Dermis lymphatic vessel endothelial cell (primary cell): Measurements from ENCODE around the gene PLA2G4F. TPM values are rescaled to one million over a fixed set of nuclear protein-coding genes. Genes with fewer than 3 reads are reported as not detected.

Experiments used
- total RNA-seq: library from RNA; depleted of rRNA; stranded (reverse); fragments of >200 nt; gene quantifications from 2 replicates; pipeline ENCODE4 v1.2.1, GENCODE V29; 2014

PLA2G4F gene
- total RNA-seq: not detected in 2 replicates

GRCh38 chr15:42156243-42156922 lies at the start of gene PLA2G4F:
Gene PLA2G4F (minus strand): TSS chr15:42156636. CDS start chr15:42156549, 87 bp downstream.

GRCh38 chr15:42094512-42094963 lies 61.9 kb downstream of the PLA2G4F start, which contains the start of gene PLA2G4D:
Gene PLA2G4D (minus strand): TSS chr15:42094562. CDS start chr15:42094459, 103 bp downstream.

Other genes with a start within 250 kb of the PLA2G4F start
- 31.1 and 33.7 TPM in 2 replicates for gene EHD4, start 184.1 kb downstream of the PLA2G4F start, total RNA-seq
- gene PLA2G4E, start 135.6 kb downstream of the PLA2G4F start, total RNA-seq: not detected in 2 replicates
- gene PLA2G4D, start 62.1 kb downstream of the PLA2G4F start, total RNA-seq: not detected in 2 replicates
- gene VPS39, start 51.7 kb upstream of the PLA2G4F start, total RNA-seq: 30.8 and 40.0 TPM in 2 replicates
- 14.0 and 14.4 TPM in 2 replicates for gene GANC, start 116.6 kb upstream of the PLA2G4F start, total RNA-seq
- 61.5 and 64.3 TPM in 2 replicates for gene TMEM87A, start 116.8 kb upstream of the PLA2G4F start, total RNA-seq
- 0.65 and 0.69 TPM in 2 replicates for gene CAPN3, start 202.9 kb upstream of the PLA2G4F start, total RNA-seq